HepG2 (cell line): Measurements from ENCODE around the gene NDOR1. TPM values are rescaled to one million over a fixed set of nuclear protein-coding genes. Genes with fewer than 3 reads are reported as not detected.

Source experiments
- AGO2 ChIP-seq: fragments of 200-400 bp; formaldehyde crosslinking; optimal IDR thresholded peaks from 2 replicates; pipeline ENCODE3; 2017; ENCODE audit warnings: mild to moderate bottlenecking, low read depth, low read length, moderate library complexity
- CEBPG ChIP-seq: IDR thresholded peaks from 2 replicates; pipeline ENCODE4 v1.6.1; 2016
- CHCHD3 ChIP-seq: sonication (generic); formaldehyde crosslinking; IDR thresholded peaks from 2 replicates; pipeline ENCODE4 v1.8.0; 2022; ENCODE audit warnings: mild to moderate bottlenecking, missing genetic modification reagents, moderate library complexity
- ELF1 ChIP-seq: sonication (generic); formaldehyde crosslinking; IDR thresholded peaks from 2 replicates; pipeline ENCODE4 v1.4.0; 2020; ENCODE audit warnings: missing genetic modification reagents
- FIP1L1 ChIP-seq: fragments of 200-400 bp; formaldehyde crosslinking; IDR thresholded peaks from 2 replicates; pipeline ENCODE4 v1.6.1; 2018; ENCODE audit warnings: low read depth, mild to moderate bottlenecking, low read length, moderate library complexity, borderline replicate concordance; ENCODE audit not compliant: insufficient read depth
- KDM1A ChIP-seq: IDR thresholded peaks from 2 replicates; pipeline ENCODE4 v1.6.1; 2016; ENCODE audit warnings: missing compliant biosample characterization
- MEIS1 ChIP-seq: sonication (generic); formaldehyde crosslinking; IDR thresholded peaks from 2 replicates; pipeline ENCODE4 v1.9.0; 2021; ENCODE audit warnings: mild to moderate bottlenecking, missing genetic modification reagents, moderate library complexity, borderline replicate concordance
- SOX13 ChIP-seq, 3 experiments: fragments of 450-650 bp in 1 of 3; sonication (generic) in 1 of 3; formaldehyde crosslinking in 1 of 3; IDR thresholded peaks in 2 of 3; conservative IDR thresholded peaks in 1 of 3; 2 replicates each; pipeline versions ENCODE4 v1.5.0 to v1.6.1; 2016 to 2020; ENCODE audit warnings: antibody characterized with exemption in 1 of 3, mild to moderate bottlenecking in 1 of 3, missing compliant biosample characterization in 1 of 3, missing genetic modification reagents in 1 of 3, moderate library complexity in 1 of 3
- ZBTB38 ChIP-seq: sonication (generic); formaldehyde crosslinking; IDR thresholded peaks from 2 replicates; pipeline ENCODE4 v1.5.1; 2020; ENCODE audit warnings: mild to moderate bottlenecking, missing genetic modification reagents
- ZNF33B ChIP-seq: sonication (generic); formaldehyde crosslinking; IDR thresholded peaks from 2 replicates; pipeline ENCODE4 v1.5.1; 2020; ENCODE audit warnings: mild to moderate bottlenecking, missing genetic modification reagents
- polyA plus RNA-seq, 8 experiments: library from polyadenylated mRNA; depleted of rRNA in 3 of 8; stranded (reverse) in 7 of 8; unstranded in 1 of 8; fragments of >200 nt; fragmentation: Illumina TruSeq in 4 of 8; extraction: Trizol in 4 of 8; gene quantifications; 2 replicates each; pipeline versions ENCODE4 v1.2.1 to v1.2.3, GENCODE V29; 2011 to 2016; ENCODE audit warnings: low read depth in 4 of 8, missing spikeins in 1 of 8, mixed read lengths in 1 of 8; ENCODE audit not compliant: insufficient read depth in 1 of 8
- total RNA-seq, 5 experiments: library from RNA; depleted of rRNA; stranded (reverse); fragments of >200 nt; fragmentation: Illumina TruSeq; extraction: Trizol; gene quantifications; 2 replicates each; pipeline ENCODE4 v1.2.3, GENCODE V29; 2016; ENCODE audit warnings: low read depth in 1 of 5
- TF ChIP-seq, protein P1 (sequence below): sonication (generic); formaldehyde crosslinking; IDR thresholded peaks from 2 replicates; pipeline ENCODE4 v1.4.0; 2020; ENCODE audit warnings: missing genetic modification reagents, borderline replicate concordance
- TF ChIP-seq, protein P2 (sequence below): sonication (generic); formaldehyde crosslinking; IDR thresholded peaks from 2 replicates; pipeline ENCODE4 v1.4.0; 2020; ENCODE audit warnings: missing genetic modification reagents
- TF ChIP-seq, protein P3 (sequence below): sonication (generic); formaldehyde crosslinking; IDR thresholded peaks from 2 replicates; pipeline ENCODE4 v1.8.0; 2022; ENCODE audit warnings: missing genetic modification reagents, mild to moderate bottlenecking, moderate library complexity, borderline replicate concordance
- TF ChIP-seq, protein P4 (sequence below): sonication (generic); formaldehyde crosslinking; IDR thresholded peaks from 2 replicates; pipeline ENCODE4 v1.4.0; 2020; ENCODE audit warnings: missing genetic modification reagents, mild to moderate bottlenecking, borderline replicate concordance
- TF ChIP-seq, protein P5 (sequence below): sonication (generic); formaldehyde crosslinking; IDR thresholded peaks from 2 replicates; pipeline ENCODE4 v1.5.1; 2020; ENCODE audit warnings: missing genetic modification reagents, mild to moderate bottlenecking, borderline replicate concordance

NDOR1 gene
- total and polyA plus RNA-seq, 2 of the 13 experiments (the other 11 are each of a cell fraction or from before 2014, with no cell fraction given) = 3.6 to 8.7 TPM

DNA sequence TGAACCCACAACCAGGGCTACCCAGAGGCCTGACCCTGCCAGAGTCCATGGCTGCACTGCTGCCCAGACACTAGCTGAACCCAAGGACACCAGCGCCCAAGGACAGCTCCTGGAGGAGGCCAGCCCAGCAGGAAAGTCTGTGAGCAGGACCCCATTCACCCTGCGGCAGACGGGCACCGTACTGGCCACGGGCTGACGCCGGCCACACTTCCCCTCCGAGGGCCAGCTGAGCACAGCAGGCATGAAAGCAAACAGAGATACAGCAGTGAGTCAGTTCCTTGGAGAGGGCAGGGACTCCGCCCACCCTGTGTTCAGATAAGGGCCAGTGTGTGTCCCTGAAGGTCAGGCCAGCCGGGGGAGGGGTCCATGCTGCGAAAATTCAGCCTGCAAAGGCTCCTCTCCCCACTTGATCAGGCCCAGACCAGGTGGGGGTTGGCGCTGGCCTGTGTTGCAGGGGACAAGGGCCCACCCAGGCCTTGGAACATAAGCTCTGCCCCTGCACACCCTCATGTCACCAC lies 13.3 kb downstream of the NDOR1 start (continued):
- TF ChIP-seq, protein P1, sequence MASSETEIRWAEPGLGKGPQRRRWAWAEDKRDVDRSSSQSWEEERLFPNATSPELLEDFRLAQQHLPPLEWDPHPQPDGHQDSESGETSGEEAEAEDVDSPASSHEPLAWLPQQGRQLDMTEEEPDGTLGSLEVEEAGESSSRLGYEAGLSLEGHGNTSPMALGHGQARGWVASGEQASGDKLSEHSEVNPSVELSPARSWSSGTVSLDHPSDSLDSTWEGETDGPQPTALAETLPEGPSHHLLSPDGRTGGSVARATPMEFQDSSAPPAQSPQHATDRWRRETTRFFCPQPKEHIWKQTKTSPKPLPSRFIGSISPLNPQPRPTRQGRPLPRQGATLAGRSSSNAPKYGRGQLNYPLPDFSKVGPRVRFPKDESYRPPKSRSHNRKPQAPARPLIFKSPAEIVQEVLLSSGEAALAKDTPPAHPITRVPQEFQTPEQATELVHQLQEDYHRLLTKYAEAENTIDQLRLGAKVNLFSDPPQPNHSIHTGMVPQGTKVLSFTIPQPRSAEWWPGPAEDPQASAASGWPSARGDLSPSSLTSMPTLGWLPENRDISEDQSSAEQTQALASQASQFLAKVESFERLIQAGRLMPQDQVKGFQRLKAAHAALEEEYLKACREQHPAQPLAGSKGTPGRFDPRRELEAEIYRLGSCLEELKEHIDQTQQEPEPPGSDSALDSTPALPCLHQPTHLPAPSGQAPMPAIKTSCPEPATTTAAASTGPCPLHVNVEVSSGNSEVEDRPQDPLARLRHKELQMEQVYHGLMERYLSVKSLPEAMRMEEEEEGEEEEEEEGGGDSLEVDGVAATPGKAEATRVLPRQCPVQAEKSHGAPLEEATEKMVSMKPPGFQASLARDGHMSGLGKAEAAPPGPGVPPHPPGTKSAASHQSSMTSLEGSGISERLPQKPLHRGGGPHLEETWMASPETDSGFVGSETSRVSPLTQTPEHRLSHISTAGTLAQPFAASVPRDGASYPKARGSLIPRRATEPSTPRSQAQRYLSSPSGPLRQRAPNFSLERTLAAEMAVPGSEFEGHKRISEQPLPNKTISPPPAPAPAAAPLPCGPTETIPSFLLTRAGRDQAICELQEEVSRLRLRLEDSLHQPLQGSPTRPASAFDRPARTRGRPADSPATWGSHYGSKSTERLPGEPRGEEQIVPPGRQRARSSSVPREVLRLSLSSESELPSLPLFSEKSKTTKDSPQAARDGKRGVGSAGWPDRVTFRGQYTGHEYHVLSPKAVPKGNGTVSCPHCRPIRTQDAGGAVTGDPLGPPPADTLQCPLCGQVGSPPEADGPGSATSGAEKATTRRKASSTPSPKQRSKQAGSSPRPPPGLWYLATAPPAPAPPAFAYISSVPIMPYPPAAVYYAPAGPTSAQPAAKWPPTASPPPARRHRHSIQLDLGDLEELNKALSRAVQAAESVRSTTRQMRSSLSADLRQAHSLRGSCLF = no peak
- TF ChIP-seq, protein P2, sequence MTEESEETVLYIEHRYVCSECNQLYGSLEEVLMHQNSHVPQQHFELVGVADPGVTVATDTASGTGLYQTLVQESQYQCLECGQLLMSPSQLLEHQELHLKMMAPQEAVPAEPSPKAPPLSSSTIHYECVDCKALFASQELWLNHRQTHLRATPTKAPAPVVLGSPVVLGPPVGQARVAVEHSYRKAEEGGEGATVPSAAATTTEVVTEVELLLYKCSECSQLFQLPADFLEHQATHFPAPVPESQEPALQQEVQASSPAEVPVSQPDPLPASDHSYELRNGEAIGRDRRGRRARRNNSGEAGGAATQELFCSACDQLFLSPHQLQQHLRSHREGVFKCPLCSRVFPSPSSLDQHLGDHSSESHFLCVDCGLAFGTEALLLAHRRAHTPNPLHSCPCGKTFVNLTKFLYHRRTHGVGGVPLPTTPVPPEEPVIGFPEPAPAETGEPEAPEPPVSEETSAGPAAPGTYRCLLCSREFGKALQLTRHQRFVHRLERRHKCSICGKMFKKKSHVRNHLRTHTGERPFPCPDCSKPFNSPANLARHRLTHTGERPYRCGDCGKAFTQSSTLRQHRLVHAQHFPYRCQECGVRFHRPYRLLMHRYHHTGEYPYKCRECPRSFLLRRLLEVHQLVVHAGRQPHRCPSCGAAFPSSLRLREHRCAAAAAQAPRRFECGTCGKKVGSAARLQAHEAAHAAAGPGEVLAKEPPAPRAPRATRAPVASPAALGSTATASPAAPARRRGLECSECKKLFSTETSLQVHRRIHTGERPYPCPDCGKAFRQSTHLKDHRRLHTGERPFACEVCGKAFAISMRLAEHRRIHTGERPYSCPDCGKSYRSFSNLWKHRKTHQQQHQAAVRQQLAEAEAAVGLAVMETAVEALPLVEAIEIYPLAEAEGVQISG = 0 out of 2 replicates have a peak, but pooled peaks have one; percentile 45
- TF ChIP-seq, protein P3, sequence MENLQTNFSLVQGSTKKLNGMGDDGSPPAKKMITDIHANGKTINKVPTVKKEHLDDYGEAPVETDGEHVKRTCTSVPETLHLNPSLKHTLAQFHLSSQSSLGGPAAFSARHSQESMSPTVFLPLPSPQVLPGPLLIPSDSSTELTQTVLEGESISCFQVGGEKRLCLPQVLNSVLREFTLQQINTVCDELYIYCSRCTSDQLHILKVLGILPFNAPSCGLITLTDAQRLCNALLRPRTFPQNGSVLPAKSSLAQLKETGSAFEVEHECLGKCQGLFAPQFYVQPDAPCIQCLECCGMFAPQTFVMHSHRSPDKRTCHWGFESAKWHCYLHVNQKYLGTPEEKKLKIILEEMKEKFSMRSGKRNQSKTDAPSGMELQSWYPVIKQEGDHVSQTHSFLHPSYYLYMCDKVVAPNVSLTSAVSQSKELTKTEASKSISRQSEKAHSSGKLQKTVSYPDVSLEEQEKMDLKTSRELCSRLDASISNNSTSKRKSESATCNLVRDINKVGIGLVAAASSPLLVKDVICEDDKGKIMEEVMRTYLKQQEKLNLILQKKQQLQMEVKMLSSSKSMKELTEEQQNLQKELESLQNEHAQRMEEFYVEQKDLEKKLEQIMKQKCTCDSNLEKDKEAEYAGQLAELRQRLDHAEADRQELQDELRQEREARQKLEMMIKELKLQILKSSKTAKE (CRISPR knock-in tag) = peak; percentile 88
- TF ChIP-seq ZBTB38 = no peak
- TF ChIP-seq ELF1 = no peak
- TF ChIP-seq SOX13 (IDR thresholded peaks at IDR 0.05) = no peak
- TF ChIP-seq SOX13 (CRISPR knock-in tag; conservative IDR thresholded peaks at IDR 0.05 in 1 of 2, IDR thresholded peaks at IDR 0.05 in 1 of 2) = peak in 1 of 2 experiments; percentile 54; a peak in 1 of 4 replicates
- TF ChIP-seq, protein P4, sequence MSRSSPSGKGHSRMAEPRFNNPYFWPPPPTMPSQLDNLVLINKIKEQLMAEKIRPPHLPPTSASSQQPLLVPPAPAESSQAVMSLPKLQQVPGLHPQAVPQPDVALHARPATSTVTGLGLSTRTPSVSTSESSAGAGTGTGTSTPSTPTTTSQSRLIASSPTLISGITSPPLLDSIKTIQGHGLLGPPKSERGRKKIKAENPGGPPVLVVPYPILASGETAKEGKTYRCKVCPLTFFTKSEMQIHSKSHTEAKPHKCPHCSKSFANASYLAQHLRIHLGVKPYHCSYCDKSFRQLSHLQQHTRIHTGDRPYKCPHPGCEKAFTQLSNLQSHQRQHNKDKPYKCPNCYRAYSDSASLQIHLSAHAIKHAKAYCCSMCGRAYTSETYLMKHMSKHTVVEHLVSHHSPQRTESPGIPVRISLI (CRISPR knock-in tag) = no peak
- TF ChIP-seq, protein P5, sequence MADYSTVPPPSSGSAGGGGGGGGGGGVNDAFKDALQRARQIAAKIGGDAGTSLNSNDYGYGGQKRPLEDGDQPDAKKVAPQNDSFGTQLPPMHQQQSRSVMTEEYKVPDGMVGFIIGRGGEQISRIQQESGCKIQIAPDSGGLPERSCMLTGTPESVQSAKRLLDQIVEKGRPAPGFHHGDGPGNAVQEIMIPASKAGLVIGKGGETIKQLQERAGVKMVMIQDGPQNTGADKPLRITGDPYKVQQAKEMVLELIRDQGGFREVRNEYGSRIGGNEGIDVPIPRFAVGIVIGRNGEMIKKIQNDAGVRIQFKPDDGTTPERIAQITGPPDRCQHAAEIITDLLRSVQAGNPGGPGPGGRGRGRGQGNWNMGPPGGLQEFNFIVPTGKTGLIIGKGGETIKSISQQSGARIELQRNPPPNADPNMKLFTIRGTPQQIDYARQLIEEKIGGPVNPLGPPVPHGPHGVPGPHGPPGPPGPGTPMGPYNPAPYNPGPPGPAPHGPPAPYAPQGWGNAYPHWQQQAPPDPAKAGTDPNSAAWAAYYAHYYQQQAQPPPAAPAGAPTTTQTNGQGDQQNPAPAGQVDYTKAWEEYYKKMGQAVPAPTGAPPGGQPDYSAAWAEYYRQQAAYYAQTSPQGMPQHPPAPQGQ (CRISPR knock-in tag) = no peak
- no peak for TF ChIP-seq KDM1A (CRISPR knock-in tag)
- no peak for TF ChIP-seq FIP1L1
- TF ChIP-seq CHCHD3 = no peak
- TF ChIP-seq CEBPG (CRISPR knock-in tag) = no peak
- no peak for TF ChIP-seq ZNF33B (CRISPR knock-in tag)
- TF ChIP-seq AGO2 = peak; percentile 15
- TF ChIP-seq MEIS1 (CRISPR knock-in tag) = no peak
